HG02970 (cell line): ENCODE data around the gene MAP3K20.
"Not testable (repeated sequence)": the region's sequence is repeated elsewhere in the genome, so short reads cannot be mapped to it uniquely, and the experiment has no call there.

Source experiments
- ATAC-seq: cut with Tn5 transposase; IDR thresholded peaks from one replicate; pipeline ENCODE4 v1.9.1; 2021; ENCODE audit warnings: mild to moderate bottlenecking, moderate library complexity, moderate number of reproducible peaks; ENCODE audit not compliant: unreplicated experiment, low FRiP score

Gene MAP3K20

GRCh38 chr2:173187941-173188788 is 112.5 kb downstream of the MAP3K20 start:
- ATAC-seq = no peak

GRCh38 chr2:173191601-173192000 is 116.0 kb downstream of the MAP3K20 start:
- no peak for ATAC-seq

- no peak for ATAC-seq
These were observed 116.4 kb downstream of the MAP3K20 start for GRCh38 chr2:173192071-173192470.

- no peak for ATAC-seq
These were observed 118.3 kb downstream of the MAP3K20 start for GRCh38 chr2:173193925-173194324.

- no peak for ATAC-seq
These were observed 119.5 kb downstream of the MAP3K20 start for GRCh38 chr2:173195100-173195499.

- ATAC-seq = no peak
These were observed 120.4 kb downstream of the MAP3K20 start for GRCh38 chr2:173196080-173196479.

- ATAC-seq = no peak
These were observed 121.0 kb downstream of the MAP3K20 start for GRCh38 chr2:173196638-173197037.

GRCh38 chr2:173198327-173198726 is 122.7 kb downstream of the MAP3K20 start:
- ATAC-seq = no peak

- no peak for ATAC-seq
These were observed 123.6 kb downstream of the MAP3K20 start for GRCh38 chr2:173199294-173199693.

GRCh38 chr2:173202570-173202969 is 126.9 kb downstream of the MAP3K20 start:
- ATAC-seq = no peak

- ATAC-seq = no peak
These were observed 128.7 kb downstream of the MAP3K20 start for GRCh38 chr2:173204316-173204715.

GRCh38 chr2:173205375-173205774 is 129.7 kb downstream of the MAP3K20 start:
- ATAC-seq = no peak

GRCh38 chr2:173207124-173207523 is 131.5 kb downstream of the MAP3K20 start:
- ATAC-seq = not testable (repeated sequence)

GRCh38 chr2:173210270-173211196 is 134.9 kb downstream of the MAP3K20 start:
- peak; percentile 62 for ATAC-seq

GRCh38 chr2:173213181-173213580 is 137.5 kb downstream of the MAP3K20 start:
- no peak for ATAC-seq

GRCh38 chr2:173214213-173214612 is 138.6 kb downstream of the MAP3K20 start:
- ATAC-seq = no peak

GRCh38 chr2:173215316-173215715 is 139.7 kb downstream of the MAP3K20 start:
- ATAC-seq = no peak

- no peak for ATAC-seq
These were observed 140.4 kb downstream of the MAP3K20 start for GRCh38 chr2:173216051-173216450.

GRCh38 chr2:173216668-173217067 is 141.0 kb downstream of the MAP3K20 start:
- no peak for ATAC-seq

GRCh38 chr2:173217116-173217840 is 141.6 kb downstream of the MAP3K20 start:
- no peak for ATAC-seq
